IPS DF 4.7 (cell line): ENCODE measurements around the gene ACTN1.
A peak's percentile ranks its signal among the peaks of the same experiment; 100 is the strongest.

Experiments used
- DNase-seq: peaks from one replicate; pipeline ENCODE4 v3.0.0-alpha.2; 2013; ENCODE audit warnings: low spot score; ENCODE audit errors: extremely low read depth

The ACTN1 gene

DNA sequence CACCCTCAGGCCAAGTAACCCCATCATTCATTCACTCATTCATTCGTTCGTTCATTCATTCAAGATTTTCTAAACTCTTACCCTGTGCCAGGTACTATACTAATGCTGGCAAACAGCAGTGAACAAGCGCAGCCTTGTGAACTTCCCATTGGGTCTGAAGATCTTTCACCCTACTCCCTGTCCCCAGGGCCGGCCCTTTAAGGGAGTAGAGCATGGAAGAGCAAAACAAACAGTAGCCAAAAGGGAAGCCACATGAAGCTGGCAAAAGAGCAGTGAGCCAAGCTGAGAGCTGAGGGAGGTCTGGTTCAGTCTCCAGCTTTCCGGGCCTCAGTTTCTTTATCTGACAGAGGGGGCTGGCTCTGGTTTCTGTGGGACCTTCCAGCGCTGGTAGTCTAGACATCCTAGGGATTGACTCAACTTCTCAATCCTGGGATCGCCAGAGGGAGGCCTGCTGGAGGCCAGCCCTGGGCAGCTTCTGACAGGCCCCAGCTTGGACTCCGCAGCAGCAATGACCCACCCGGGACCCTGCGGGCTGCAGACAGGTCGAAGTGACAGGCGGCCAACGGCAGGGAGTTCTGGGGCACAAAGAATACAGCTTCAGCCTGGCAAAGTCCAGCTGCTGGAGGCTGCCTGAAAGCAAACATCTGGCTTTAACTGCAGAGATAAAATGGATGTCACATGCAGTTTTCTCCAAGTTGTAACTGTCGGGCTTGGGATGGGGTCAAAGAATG lies 27.1 kb downstream of the ACTN1 start:
- DNase-seq = no peak

DNA sequence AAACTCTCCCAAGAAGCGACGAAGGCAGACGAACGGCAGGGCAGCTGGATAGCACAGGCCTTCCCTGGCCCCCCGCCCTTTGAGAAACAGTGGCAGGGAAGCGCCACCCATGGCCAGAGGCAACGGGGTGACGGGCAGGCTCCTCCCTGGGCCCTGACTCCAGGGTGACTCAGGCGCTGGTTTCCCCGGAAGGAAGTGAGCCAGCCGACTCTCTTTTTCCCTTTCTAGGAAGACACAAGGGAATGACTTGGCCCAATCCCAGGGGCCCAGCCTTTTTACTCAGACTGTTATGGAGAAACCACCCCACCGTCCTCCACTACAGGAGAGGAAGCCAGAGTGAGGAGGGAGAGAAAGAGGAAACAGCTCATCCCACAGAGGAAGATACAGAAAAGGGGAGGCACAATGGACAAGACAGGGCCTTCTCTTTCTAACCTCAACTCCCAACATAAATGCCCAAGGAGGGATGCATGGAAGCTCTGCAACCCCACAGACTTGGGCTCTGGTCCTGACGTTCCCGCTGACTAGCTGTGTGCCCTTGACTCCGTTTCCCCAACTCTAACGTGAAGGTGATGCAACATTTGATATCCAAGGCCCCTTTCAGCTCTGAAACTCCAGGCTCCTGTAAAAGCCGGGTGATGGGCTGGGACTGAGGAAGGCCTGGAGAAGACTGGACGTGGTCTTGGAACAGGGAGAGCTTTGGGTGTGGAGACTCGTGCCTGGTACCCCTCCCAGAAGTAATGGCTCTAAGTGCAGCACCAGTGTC lies 27.9 kb downstream of the ACTN1 start:
- DNase-seq = no peak

DNA sequence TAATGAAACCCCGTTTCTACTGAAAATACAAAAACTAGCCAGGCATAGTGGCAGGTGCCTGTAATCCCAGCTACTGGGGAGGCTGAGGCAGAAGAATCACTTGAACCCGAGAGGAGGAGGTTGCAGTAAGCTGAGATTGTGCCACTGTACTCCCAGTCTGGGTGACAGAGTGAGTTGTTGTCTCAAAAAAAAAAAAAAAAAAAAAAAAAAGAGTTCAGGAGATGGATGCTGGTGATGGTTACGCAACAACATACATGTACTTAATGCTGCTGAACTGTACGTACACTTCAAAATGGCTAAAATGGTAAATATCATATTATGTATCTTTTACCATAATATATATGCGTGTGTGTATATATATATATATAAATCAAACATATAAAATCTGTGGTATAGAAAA lies 29.0 kb downstream of the ACTN1 start:
- no peak for DNase-seq

- no peak for DNase-seq
Measured at GRCh38 chr14:68949601-68949965, 29.5 kb downstream of the ACTN1 start.

- no peak for DNase-seq
Measured at GRCh38 chr14:68948686-68949600, 30.2 kb downstream of the ACTN1 start.

DNA sequence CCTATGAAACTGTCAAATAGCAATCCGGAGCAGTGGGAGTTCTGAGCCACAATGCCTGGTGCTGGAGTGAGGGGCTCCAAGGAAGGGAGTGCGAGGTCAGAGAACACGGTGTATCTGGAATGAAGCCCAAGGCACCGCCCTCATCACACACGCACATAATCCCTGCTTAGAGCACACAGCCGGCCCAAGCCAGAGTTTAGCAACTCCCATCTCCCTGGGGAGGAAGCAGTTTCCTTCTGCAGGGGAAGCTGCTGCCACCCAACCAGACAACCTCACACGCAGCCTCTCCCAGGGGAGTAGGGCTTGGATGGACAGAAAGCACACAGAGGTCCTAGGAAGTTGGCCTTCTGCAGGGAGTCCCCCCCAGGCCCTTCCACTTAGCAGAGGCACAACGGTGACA lies 31.3 kb downstream of the ACTN1 start:
- DNase-seq = no peak

DNA sequence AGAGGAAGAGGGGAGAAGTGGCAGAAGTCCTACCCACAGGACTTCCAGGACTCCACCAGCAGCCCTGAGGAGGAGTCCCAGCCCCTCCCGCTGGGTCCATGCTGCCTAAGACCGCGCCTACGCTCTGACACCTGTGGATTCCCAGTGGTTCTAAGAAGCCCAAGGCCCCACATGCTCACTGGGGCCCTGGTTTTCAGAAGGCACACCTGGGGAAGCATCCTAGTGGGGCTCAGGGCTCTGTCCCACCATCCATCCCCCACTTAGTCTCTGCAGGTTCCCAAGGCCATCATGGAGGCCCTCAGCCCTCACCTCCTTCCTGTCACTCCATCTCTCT lies 32.6 kb downstream of the ACTN1 start:
- no peak for DNase-seq

GRCh38 chr14:68945585-68946488 lies 33.3 kb downstream of the ACTN1 start:
- no peak for DNase-seq

GRCh38 chr14:68945190-68945584 lies 33.9 kb downstream of the ACTN1 start:
- no peak for DNase-seq

- DNase-seq = no peak
Measured at GRCh38 chr14:68944162-68944561, 34.9 kb downstream of the ACTN1 start.

DNA sequence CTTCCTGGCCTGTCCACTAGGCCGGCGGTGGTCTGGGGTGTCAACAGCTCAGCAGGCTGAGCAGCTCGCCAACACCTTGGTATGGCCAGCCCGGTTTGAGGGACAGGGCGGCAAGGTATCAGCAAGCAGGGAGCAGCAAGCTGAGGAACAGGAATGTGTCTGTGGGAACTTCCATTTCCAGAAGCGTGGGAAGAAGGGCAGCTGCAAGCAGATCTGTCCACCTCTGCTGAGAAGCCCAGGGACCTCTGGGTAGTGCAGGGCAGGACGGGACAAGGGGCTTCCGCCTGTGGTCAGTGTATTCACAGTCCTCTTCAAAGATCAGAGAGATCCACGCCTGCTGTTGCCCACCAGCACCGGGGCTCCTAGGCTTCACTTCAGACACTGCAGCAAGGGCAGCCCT lies 36.0 kb downstream of the ACTN1 start:
- no peak for DNase-seq

DNA sequence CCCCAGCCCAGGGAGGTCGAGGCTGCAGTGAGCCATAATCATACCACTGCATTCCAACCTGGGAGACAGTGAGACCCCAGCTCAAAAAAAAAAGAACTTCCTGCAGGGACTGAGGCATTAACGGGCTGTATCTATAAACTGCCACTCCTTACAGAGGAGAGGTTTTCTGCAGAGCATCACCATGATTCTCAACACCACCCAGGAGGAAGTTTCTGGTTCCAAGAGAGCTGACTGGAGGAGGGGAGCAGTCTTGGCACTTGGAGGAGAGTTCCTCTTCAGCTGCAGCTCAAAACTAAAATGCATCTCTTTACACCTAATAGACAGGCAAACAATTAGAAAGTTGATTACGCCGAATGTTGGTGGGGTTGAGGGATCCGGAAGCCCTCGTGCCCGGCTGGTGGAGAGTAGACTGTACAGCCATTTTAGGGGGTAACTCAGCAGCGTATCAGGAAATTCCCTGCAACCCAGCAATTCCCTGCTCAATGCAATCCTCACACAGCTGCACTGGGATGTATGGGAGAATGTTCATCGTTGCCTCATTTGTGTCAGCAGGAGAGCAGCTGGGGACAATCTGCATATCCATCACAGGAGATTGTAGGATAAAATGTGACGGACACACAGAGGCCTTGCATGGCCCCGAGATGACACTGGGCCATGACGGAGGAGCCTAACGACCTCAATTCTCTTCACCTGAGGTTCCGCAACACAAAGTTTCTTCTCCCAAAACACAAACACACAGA lies 36.6 kb downstream of the ACTN1 start:
- DNase-seq = no peak

GRCh38 chr14:68941820-68942219 lies 37.3 kb downstream of the ACTN1 start:
- DNase-seq = peak; percentile 46

DNA sequence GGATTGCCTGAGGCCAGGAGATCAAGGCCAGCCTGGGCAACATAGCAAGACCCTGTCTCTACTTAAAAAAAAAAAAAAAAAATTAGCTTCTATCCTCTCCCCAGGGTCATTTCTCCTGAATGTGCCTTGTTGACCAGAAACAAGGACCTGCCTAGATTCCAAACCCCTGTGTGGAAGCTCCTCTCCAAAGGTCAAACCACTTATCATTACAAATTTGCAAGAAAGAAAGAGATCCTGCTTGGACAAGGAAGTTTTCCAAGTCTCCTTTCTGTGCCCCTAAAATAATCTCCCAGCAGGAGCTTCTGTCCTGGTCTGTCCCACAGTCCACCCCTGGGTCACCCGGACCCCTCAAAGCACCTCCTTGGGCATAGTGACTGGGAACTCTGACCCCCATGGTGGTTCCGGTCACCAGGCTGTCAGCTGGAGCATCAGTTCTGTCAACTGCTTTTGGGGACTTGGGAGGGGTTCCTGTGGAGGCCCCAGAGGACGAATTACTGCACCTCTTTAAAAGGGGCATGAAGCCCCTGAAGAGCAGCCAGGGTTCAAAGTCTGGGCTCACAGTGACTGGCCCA lies 38.4 kb downstream of the ACTN1 start:
- DNase-seq = no peak

DNA sequence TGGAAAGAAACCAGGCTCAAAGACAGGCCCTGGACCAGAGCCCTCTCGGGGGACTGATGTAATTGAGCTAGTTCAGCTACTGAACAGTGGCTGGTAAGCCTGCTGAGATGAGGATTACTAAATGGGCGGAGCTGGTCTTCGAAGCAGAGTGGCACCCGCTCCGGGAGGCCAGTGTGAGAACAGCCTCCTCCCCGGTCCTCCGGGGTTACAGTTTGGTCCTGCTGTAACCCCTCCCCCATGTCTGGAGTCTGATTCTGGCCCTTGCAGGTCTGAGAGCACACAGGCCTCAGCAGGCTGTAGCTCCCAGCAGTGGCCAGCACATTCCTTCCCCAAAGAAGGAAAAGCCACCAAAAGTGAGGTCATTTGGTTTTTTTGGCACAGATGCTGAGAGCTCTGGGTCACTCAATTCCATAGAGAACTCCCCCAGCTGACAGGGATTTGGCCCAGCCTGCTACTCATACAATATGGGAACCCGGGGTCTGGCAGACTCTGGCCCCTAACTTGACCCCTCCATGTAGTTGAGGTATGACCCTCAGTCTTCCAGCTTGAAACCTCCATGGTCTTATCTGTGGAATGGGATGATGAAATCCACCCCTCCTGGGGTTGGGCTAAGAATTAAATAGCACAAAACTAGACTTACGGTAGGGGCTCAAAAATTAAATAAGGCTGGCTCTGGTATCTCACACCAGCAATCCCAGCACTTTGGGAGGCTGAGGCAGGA lies 39.0 kb downstream of the ACTN1 start:
- no peak for DNase-seq

DNA sequence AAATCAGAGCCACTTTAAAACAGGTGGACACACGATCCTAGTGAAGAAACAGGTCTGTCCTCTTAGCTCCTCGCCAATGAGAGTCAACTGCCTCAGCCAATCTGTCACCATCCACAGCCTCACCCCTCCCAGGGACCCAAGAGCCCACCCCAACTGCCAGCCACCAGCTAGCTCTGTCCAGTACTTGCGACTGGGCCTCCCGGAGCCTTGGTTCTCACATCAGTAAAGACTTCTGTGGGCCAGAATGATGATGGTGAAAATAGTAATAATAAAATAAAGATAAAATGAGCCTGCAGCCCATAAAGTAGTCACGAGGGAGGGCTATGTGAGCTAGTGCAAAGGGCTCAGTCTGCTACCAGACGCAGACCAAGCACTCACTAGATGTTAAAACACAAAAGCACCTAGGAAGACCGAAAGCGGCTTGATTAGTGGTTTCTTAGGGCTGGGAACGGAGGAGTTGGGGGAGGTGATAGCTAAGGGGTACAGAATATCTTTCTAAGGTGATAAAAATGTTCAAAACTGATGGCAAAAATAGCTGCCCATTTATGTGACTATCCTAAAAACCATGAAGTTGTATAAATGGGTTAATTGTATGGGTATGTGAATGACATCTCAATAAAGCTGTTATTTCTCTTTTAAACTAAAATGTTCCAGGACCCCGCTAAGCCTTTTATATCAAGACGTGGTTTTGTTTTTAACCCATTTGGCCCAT lies 39.8 kb downstream of the ACTN1 start:
- DNase-seq = no peak

DNA sequence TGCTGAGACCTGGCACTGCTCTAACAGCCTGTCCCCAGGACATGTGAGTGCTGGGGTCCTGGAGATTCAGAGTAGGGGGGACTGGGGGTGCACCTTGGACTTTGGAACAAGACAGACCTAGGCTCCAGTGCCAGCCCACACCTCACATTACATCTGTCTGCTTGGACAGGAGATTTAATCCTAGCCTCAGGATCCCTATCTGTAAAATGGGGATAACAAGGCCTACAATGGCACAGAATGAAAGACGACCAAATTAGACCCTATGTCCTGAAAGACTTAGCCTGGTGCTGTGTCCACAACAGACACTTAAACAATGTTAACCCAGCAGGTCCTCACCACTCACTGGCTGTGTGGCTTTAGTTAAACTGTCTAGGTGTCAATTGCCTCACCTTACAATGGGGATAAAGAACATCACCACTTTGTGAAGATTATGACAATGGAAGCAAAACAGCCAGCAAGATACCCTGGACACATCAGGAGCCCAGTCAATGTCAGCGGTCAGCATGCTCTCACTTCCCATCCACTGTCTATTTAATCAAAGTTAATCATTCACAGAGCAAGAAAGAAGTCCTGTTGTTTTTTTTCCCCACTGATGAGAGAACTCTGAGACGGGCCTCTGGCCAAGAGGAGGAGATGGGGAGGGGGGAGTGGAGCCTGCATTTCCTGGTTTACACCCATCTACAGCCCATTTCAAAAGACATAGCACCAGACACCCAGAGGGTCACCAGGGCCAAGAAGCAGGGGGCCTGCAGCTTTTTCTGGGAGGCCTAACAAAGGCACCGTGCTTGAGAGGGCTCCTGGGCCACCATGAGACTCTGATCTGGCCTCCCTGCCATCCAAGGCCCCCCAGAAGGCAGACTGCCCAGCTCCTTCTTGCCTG lies 40.6 kb downstream of the ACTN1 start:
- no peak for DNase-seq
